Esophagus (tissue), 2 donors: ENCODE data around the gene DNAJC6. TPM values are rescaled to one million over a fixed set of nuclear protein-coding genes. Genes with fewer than 3 reads are reported as not detected.
"Not testable (repeated sequence)": the region's sequence is repeated elsewhere in the genome, so short reads cannot be mapped to it uniquely, and the experiment has no call there.

Experiments
- H3K27ac ChIP-seq, 2 donors: one replicate each; pipeline ENCODE4 v1.5.1; 2013; ENCODE audit warnings: low read depth in 2 of 2, mild to moderate bottlenecking in 2 of 2, inconsistent platforms in 1 of 2, low read length in 1 of 2, moderate library complexity in 1 of 2
- H3K27me3 ChIP-seq, 2 donors: one replicate each; pipeline ENCODE4 v1.6.1; 2013; ENCODE audit warnings: low read length in 2 of 2, control low read depth in 1 of 2, mild to moderate bottlenecking in 1 of 2; ENCODE audit not compliant: insufficient read depth in 2 of 2, control insufficient read depth in 1 of 2
- H3K36me3 ChIP-seq, 2 donors: one replicate each; pipeline ENCODE4 v1.6.1; 2013; ENCODE audit warnings: low read length in 1 of 2; ENCODE audit not compliant: control insufficient read depth in 2 of 2, insufficient read depth in 2 of 2
- H3K4me1 ChIP-seq, 2 donors: one replicate each; pipeline ENCODE4 v1.6.1; 2013; ENCODE audit warnings: low read length in 1 of 2; ENCODE audit not compliant: control insufficient read depth in 2 of 2, insufficient read depth in 2 of 2
- H3K4me3 ChIP-seq, 2 donors: one replicate each; pipeline ENCODE4 v1.5.1; 2013; ENCODE audit warnings: low read length in 2 of 2, mild to moderate bottlenecking in 2 of 2, low read depth in 1 of 2, moderate library complexity in 1 of 2
- H3K9me3 ChIP-seq, 2 donors: one replicate each; pipeline ENCODE4 v1.6.1; 2013; ENCODE audit warnings: mild to moderate bottlenecking in 2 of 2, low read depth in 1 of 2, low read length in 1 of 2, moderate library complexity in 1 of 2; ENCODE audit not compliant: control insufficient read depth in 2 of 2, insufficient read depth in 1 of 2
- WGBS, 2 donors: extraction: QIAGEN DNeasy Blood & Tissue Kit; methylation state at CpG; one replicate each; pipeline ENCODE4 v1.1.7; 2013; 5-methylcytosine and 5-hydroxymethylcytosine counted together
- polyA plus RNA-seq, 2 donors: library from polyadenylated mRNA; stranded (reverse); fragments of 200-250 nt; gene quantifications; one replicate each; pipeline ENCODE4 v1.2.3, GENCODE V29; 2013
- donor health status: healthy with polysubstance abuse.
- donor health status: Bipolar disorder and iron deficiency.

The DNAJC6 gene
- polyA plus RNA-seq, 2 donors = 0.06 to 0.13 TPM

DNA sequence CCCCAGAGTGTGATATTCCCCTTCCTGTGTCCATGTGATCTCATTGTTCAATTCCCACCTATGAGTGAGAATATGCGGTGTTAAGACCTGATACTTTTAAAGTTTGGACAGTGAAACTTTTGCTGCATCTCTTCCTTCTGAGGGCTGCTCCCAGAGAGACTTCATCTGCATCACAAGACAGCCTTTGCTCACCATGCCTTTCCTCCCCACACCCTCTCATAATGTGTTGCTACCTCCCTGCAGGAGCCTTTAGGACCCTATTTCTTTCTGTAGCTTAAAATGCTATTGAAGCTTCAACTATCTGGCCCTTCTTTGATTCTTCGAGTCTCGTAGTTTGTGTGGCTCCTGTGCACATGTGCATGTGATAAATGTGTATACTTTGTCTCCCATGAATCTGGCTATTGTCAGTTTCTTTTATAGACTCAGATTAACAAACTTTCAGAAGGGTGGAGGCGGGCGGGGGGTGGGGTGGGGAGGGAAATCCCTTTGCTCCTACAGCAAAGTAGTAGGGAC, 134.8 kb downstream of the DNAJC6 start:
- 73 to 80% methylated on average over 4 to 5 of the region's 5 CpGs for WGBS, 2 donors
- Histone ChIP-seq H3K4me1 (no peaks in the 10 kb centered on the region), H3K9me3 (no peaks in the 10 kb centered on the region), H3K27ac (no peak overlapping the region), H3K36me3 (no peaks in the 10 kb centered on the region), H3K4me3 (no peak overlapping the region), H3K27me3 (no peaks in the 10 kb centered on the region)

DNA sequence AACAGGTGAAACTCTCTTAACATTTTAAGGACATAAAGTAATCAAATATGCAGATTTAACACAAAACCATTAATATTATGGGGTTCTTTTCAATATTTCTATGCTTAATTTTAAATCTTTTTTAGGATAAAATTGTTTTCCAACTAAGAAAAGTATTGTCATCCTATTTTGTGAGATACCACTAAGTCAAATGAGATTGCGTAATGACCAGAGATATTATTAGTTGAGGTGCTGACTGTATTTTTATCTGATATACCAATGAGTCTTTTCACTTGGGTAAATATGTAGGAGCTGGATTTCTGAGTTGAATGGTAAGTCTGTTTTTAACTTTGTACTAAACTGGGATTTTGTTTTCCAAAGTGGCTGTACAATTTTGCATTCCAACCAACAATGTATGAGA, 136.5 kb downstream of the DNAJC6 start:
- WGBS, 2 donors = 96 to 100% methylated on average over 1 of the region's 1 CpG
- Histone ChIP-seq H3K4me1 (no peaks in the 10 kb centered on the region), H3K27me3 (no peaks in the 10 kb centered on the region), H3K4me3 (no peak overlapping the region), H3K36me3 (no peaks in the 10 kb centered on the region), H3K9me3 (no peaks in the 10 kb centered on the region), H3K27ac (no peak overlapping the region)

DNA sequence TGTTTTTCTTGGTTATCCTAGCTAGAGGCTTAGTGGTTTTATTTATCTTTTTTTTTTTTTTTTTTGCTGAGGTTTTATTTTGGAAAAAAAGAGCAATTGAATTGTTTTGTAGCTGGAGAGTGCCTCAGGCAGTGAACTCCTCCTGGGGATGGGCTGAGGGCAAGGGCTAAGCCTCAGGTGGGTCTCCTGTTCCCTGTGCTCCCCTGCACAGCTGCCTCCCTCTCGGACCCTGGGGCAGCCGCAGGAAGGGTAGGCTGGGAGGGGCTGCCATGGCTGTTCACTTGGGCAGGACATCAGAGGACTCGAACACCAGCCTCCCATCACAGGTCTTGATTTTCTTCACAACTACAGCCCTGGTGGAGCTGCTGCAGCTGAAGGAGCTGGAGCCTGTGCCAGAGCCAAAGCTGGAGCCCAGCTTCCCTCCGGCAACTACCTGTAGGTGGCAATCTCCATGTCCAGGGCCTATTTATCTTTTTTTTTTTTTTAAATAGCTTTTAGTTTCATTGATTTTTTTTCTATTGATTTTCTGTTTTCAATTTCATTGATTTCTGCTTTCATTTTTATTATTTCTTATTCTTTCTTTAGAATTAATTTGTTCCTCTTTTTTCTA, 140.0 kb downstream of the DNAJC6 start:
- Histone ChIP-seq H3K9me3 (no peaks in the 10 kb centered on the region), H3K27me3 (no peaks in the 10 kb centered on the region), H3K4me3 (no peak overlapping the region), H3K36me3 (no peaks in the 10 kb centered on the region), H3K27ac (no peak overlapping the region), H3K4me1 (no peaks in the 10 kb centered on the region)
- 83 to 88% methylated on average over 4 of the region's 4 CpGs for WGBS, 2 donors

DNA sequence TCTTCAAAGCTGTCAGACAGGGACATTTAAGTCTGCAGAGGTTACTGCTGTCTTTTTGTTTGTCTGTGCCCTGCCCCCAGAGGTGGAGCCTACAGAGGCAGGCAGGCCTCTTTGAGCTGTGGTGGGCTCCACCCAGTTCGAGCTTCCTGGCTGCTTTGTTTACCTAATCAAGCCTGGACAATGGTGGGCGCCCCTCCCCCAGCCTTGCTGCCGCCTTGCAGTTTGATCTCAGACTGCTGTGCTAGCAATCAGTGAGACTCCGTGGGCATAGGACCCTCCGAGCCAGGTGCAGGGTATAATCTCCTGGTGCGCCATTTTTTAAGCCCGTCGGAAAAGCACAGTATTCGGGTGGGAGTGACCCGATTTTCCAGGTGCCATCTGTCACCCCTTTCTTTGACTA, 146.3 kb downstream of the DNAJC6 start:
- not testable (repeated sequence) for H3K27ac ChIP-seq, H3K27me3 ChIP-seq, H3K9me3 ChIP-seq, H3K4me3 ChIP-seq, H3K4me1 ChIP-seq, H3K36me3 ChIP-seq
- WGBS, 2 donors = 75 to 82% methylated on average over 9 to 10 of the region's 10 CpGs

DNA sequence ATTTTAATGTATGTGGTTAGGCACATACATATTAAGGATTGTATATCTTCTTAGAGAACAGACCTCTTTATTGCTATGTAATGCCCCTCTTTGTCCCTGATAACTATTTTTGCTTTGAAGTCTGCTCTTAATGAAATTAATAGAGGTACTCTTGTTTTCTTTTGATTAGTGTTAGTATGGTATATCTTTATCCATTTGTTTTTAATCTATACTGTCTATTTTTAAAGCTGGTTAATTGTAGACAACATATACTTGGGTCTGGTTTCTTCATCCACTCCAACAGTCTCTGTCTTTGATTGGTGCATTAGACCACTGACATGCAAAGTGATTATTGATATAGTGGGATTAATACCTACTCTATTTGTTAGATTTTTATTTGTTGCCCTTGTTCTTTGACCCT, 147.1 kb downstream of the DNAJC6 start:
- Histone ChIP-seq H3K4me1 (no peaks in the 10 kb centered on the region), H3K9me3 (no peaks in the 10 kb centered on the region), H3K27ac (no peak overlapping the region), H3K27me3 (no peaks in the 10 kb centered on the region), H3K4me3 (no peak overlapping the region), H3K36me3 (no peaks in the 10 kb centered on the region)

DNA sequence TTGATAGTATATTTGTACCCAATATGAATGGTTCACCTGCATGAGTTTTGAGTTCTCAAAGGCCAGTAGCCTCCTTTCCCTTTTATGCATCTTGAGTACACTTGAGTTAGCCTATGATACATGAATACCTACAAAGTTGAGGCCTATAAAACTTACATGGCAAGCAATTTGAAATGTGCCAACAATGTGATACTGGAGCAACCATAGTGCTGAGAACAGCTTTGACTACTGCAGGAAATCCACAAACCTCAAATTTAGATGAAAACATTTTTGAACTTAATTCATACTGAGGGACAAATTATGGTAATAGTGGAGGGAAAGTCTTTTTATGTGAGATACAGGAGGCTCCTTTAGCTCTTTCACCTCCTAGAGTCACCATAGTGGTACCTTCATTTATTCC, 148.5 kb downstream of the DNAJC6 start:
- H3K27ac ChIP-seq = no peak overlapping the region
- no peak overlapping the region for H3K4me3 ChIP-seq
- H3K27me3 ChIP-seq = no peaks in the 10 kb centered on the region
- no peaks in the 10 kb centered on the region for H3K36me3 ChIP-seq
- no peaks in the 10 kb centered on the region for H3K4me1 ChIP-seq
- no peaks in the 10 kb centered on the region for H3K9me3 ChIP-seq

DNA sequence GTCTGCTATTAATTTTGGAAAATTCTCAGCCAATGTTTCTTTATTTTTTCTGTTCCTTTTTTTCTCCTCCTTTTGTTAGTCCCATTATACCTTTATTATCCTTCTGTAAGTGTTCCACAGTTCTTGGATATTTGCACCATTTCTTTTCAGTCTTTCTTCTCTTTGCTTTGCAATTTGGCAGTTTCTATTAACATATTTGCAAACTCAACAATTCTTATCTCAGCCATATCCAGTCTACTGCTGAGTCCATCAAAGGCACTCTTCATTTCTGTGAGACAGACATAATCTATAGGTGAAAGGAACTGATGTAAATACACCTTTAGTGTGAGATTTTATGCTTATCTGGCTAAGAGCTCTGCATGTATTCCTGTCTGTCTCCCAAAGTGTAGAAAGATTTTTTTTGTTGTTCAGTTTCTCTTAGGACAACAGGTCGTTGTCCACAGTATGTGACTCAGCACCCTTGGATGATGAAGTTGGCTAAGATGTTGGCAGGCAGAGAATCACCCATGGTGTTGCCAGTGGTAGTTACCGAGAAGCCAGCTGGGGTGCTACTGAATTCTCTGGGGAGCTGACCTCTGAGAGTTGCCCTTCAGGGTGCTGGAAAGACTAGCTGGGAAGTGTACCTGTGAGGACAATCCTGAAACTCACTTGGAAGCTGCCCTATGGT, 149.5 kb downstream of the DNAJC6 start:
- 73 to 81% methylated on average over 2 of the region's 2 CpGs for WGBS, 2 donors
- H3K27ac ChIP-seq = no peak overlapping the region

DNA sequence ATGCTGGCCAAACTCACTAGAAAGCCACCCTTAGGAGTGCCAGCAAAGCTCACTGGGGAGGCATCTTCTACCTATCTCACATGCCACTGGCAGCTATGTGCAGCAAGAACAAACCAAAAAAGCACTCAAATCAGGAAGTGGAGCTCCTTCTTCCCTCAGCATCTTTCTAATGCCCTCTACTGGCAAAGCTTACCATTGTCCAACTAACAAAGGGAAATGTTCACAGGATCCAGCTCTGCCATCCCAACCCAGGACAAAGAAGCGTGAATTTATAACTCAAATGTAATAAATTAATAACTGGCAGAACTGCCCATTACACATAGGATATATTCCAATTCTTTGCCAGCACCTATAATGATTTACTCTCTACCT, 150.0 kb downstream of the DNAJC6 start:
- no peaks in the 10 kb centered on the region for H3K36me3 ChIP-seq
- no peak overlapping the region for H3K4me3 ChIP-seq
- no peak overlapping the region for H3K27ac ChIP-seq
- no peaks in the 10 kb centered on the region for H3K27me3 ChIP-seq
- no peaks in the 10 kb centered on the region for H3K4me1 ChIP-seq
- no peaks in the 10 kb centered on the region for H3K9me3 ChIP-seq
- 63 to 85% methylated on average over 1 of the region's 1 CpG for WGBS, 2 donors

More for the DNA sequence above, 149.5 kb downstream of the DNAJC6 start:
- no peaks in the 10 kb centered on the region for H3K27me3 ChIP-seq
- H3K4me3 ChIP-seq = no peak overlapping the region
- no peaks in the 10 kb centered on the region for H3K36me3 ChIP-seq
- no peaks in the 10 kb centered on the region for H3K9me3 ChIP-seq
- H3K4me1 ChIP-seq = no peaks in the 10 kb centered on the region
